ENCODE data around the gene OPCML. TPM values are rescaled to one million over a fixed set of nuclear protein-coding genes. Genes with fewer than 3 reads are reported as not detected.

OPCML gene
- total and polyA plus RNA-seq, 7 experiments from 2014 or later: not detected

- ATAC-seq: no peak
- no peak overlapping the region for H3K4me3 Mint-ChIP-seq
- H3K36me3 ChIP-seq (ENCODE audit: control insufficient read depth in 2 of 3, insufficient read depth in 3 of 3, low read length in 3 of 3): no peaks in the 10 kb centered on the region
- H3K9me3 ChIP-seq (ENCODE audit: control insufficient read depth in 2 of 3, low read length in 3 of 3): peaks cover 0 to 5% (median 0%) of the 10 kb centered on the region in 3 experiments
- H3K27ac Mint-ChIP-seq: no peak overlapping the region
- DNase-seq: no peak
- intact Hi-C loops (cut with micrococcal nuclease): loop anchor here in 1 of 2 donors (1.0 kb wide), 1 partner anchor 757 kb away; no protein-coding TSS in a partner anchor
- no peaks in the 10 kb centered on the region for H3K27me3 ChIP-seq (ENCODE audit: control insufficient read depth in 2 of 2, insufficient read depth in 2 of 2, low read length in 2 of 2)
- no peak overlapping the region for H3K27ac ChIP-seq (ENCODE audit: low read depth, low read length)
- ChIA-PET POLR2A (no interaction called here), CTCF (no interaction called here)
- peaks cover 0 to 4% (median 0%) of the 10 kb centered on the region in 5 donors for H3K36me3 Mint-ChIP-seq
- peaks cover 0 to 6% (median 0%) of the 10 kb centered on the region in 11 donors for H3K9me3 Mint-ChIP-seq
- peaks cover 6 to 32% (median 13%) of the 10 kb centered on the region in 5 donors for H3K27me3 Mint-ChIP-seq
- H3K4me1 Mint-ChIP-seq: no peaks in the 10 kb centered on the region
- H3K4me3 ChIP-seq (ENCODE audit: low read length): no peak overlapping the region
- no peaks in the 10 kb centered on the region for H3K4me1 ChIP-seq (ENCODE audit: control insufficient read depth in 2 of 2, insufficient read depth in 2 of 2, low read length in 2 of 2)
Measured at GRCh38 chr11:133078012-133078411, 454.3 kb downstream of the OPCML start.

DNA sequence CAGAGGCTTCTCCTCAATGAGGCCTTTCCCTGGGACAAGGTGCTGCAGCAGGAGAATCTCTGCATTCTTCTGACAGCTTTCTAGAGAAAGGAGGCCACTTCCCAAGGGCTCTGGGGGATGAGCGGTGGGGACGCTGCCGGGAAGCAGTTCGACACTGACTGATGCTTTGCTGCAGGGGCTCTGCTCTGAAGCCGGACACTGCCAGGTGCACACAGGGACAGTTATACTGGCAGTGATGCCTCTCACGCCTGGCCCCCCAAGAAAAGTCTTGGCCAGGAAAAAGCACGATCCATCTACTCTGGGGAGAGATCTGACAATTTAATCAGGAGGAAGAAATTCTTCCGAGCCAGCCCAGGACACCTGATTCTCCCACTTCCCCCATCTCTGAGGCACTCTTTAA lies 456.9 kb downstream of the OPCML start:
- CTCF ChIA-PET: no interaction called here
- Histone ChIP-seq H3K27me3 (ENCODE audit: control insufficient read depth in 2 of 2, insufficient read depth in 2 of 2, low read length in 2 of 2) (no peaks in the 10 kb centered on the region), H3K27ac (ENCODE audit: low read depth, low read length) (no peak overlapping the region), H3K4me3 (ENCODE audit: low read length) (no peak overlapping the region), H3K9me3 (ENCODE audit: control insufficient read depth in 2 of 3, low read length in 3 of 3) (no peaks in the 10 kb centered on the region), H3K4me1 (ENCODE audit: control insufficient read depth in 2 of 2, insufficient read depth in 2 of 2, low read length in 2 of 2) (no peaks in the 10 kb centered on the region), H3K36me3 (ENCODE audit: control insufficient read depth in 2 of 3, insufficient read depth in 3 of 3, low read length in 3 of 3) (no peaks in the 10 kb centered on the region)
- no peak for ATAC-seq
- DNase-seq: no peak
- intact Hi-C loops (cut with micrococcal nuclease): no loop called here
- Mint-ChIP-seq H3K4me3 (no peak overlapping the region), H3K36me3 (no peaks in the 10 kb centered on the region), H3K27ac (no peak overlapping the region), H3K27me3 (peaks cover 6 to 42% (median 16%) of the 10 kb centered on the region in 5 donors), H3K4me1 (no peaks in the 10 kb centered on the region), H3K9me3 (peaks cover 0 to 4% (median 0%) of the 10 kb centered on the region in 11 donors)
- POLR2A ChIA-PET: no interaction called here

GRCh38 chr11:133072858-133073582 lies 459.3 kb downstream of the OPCML start:
- H3K36me3 Mint-ChIP-seq: no peaks in the 10 kb centered on the region
- H3K9me3 ChIP-seq (ENCODE audit: control insufficient read depth in 2 of 3, low read length in 3 of 3): no peaks in the 10 kb centered on the region
- no peaks in the 10 kb centered on the region for H3K27me3 ChIP-seq (ENCODE audit: control insufficient read depth in 2 of 2, insufficient read depth in 2 of 2, low read length in 2 of 2)
- no peaks in the 10 kb centered on the region for H3K4me1 Mint-ChIP-seq
- H3K27me3 Mint-ChIP-seq: peaks cover 0 to 25% (median 12%) of the 10 kb centered on the region in 5 donors
- CTCF ChIA-PET: no interaction called here
- no peak overlapping the region for H3K4me3 ChIP-seq (ENCODE audit: low read length)
- H3K36me3 ChIP-seq (ENCODE audit: control insufficient read depth in 2 of 3, insufficient read depth in 3 of 3, low read length in 3 of 3): no peaks in the 10 kb centered on the region
- H3K27ac Mint-ChIP-seq: no peak overlapping the region
- peaks cover 0 to 3% (median 0%) of the 10 kb centered on the region in 11 donors for H3K9me3 Mint-ChIP-seq
- POLR2A ChIA-PET: no interaction called here
- ATAC-seq: peak; percentile 22
- intact Hi-C loops (cut with micrococcal nuclease): no loop called here
- no peak overlapping the region for H3K27ac ChIP-seq (ENCODE audit: low read depth, low read length)
- no peak for DNase-seq
- H3K4me3 Mint-ChIP-seq: no peak overlapping the region
- H3K4me1 ChIP-seq (ENCODE audit: control insufficient read depth in 2 of 2, insufficient read depth in 2 of 2, low read length in 2 of 2): no peaks in the 10 kb centered on the region

GRCh38 chr11:133072378-133072777 lies 459.9 kb downstream of the OPCML start:
- intact Hi-C loops (cut with micrococcal nuclease): no loop called here
- H3K27me3 Mint-ChIP-seq: peaks cover 0 to 24% (median 7%) of the 10 kb centered on the region in 5 donors

DNA sequence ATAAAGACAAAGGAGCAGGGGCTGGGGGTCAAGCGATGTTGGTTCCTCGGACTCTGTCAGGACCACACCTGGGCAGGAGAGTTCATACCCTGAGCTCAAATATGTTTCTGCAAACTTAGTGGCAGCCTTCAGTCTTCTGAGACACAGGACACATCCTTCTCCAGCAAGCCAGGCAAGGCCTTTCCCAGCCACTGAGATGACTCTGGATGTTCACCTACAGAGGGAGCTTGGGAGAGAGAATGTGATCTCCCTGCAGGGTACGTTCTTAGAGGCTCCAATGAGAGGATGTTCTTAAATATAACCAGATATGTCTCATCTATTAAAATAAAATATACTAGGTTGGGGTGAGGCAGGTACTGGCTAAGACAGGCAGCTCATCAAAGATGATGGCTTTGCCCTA lies 461.5 kb downstream of the OPCML start:
- Histone ChIP-seq H3K4me1 (ENCODE audit: control insufficient read depth in 2 of 2, insufficient read depth in 2 of 2, low read length in 2 of 2) (no peaks in the 10 kb centered on the region), H3K4me3 (ENCODE audit: low read length) (no peak overlapping the region), H3K27ac (ENCODE audit: low read depth, low read length) (no peak overlapping the region), H3K36me3 (ENCODE audit: control insufficient read depth in 2 of 3, insufficient read depth in 3 of 3, low read length in 3 of 3) (no peaks in the 10 kb centered on the region), H3K9me3 (ENCODE audit: control insufficient read depth in 2 of 3, low read length in 3 of 3) (no peaks in the 10 kb centered on the region), H3K27me3 (ENCODE audit: control insufficient read depth in 2 of 2, insufficient read depth in 2 of 2, low read length in 2 of 2) (no peaks in the 10 kb centered on the region)
- H3K4me1 Mint-ChIP-seq: no peaks in the 10 kb centered on the region
- CTCF ChIA-PET: no interaction called here
- no peak for DNase-seq
- POLR2A ChIA-PET: no interaction called here
- ATAC-seq: no peak
- peaks cover 0 to 3% (median 0%) of the 10 kb centered on the region in 11 donors for H3K9me3 Mint-ChIP-seq
- H3K27me3 Mint-ChIP-seq: peaks cover 5 to 37% (median 7%) of the 10 kb centered on the region in 5 donors
- H3K4me3 Mint-ChIP-seq: no peak overlapping the region
- no peak overlapping the region for H3K27ac Mint-ChIP-seq
- intact Hi-C loops (cut with micrococcal nuclease): no loop called here
- H3K36me3 Mint-ChIP-seq: peaks cover 0 to 5% (median 0%) of the 10 kb centered on the region in 5 donors

More at GRCh38 chr11:133072378-133072777, 459.9 kb downstream of the OPCML start:
- no peaks in the 10 kb centered on the region for H3K9me3 ChIP-seq (ENCODE audit: control insufficient read depth in 2 of 3, low read length in 3 of 3)
- Mint-ChIP-seq H3K4me3 (no peak overlapping the region), H3K36me3 (no peaks in the 10 kb centered on the region), H3K27ac (no peak overlapping the region), H3K9me3 (peaks cover 0 to 3% (median 0%) of the 10 kb centered on the region in 11 donors), H3K4me1 (no peaks in the 10 kb centered on the region)
- no peak for ATAC-seq
- CTCF ChIA-PET: no interaction called here
- DNase-seq: no peak
- no peak overlapping the region for H3K27ac ChIP-seq (ENCODE audit: low read depth, low read length)
- H3K4me3 ChIP-seq (ENCODE audit: low read length): no peak overlapping the region
- H3K4me1 ChIP-seq (ENCODE audit: control insufficient read depth in 2 of 2, insufficient read depth in 2 of 2, low read length in 2 of 2): no peaks in the 10 kb centered on the region
- no peaks in the 10 kb centered on the region for H3K36me3 ChIP-seq (ENCODE audit: control insufficient read depth in 2 of 3, insufficient read depth in 3 of 3, low read length in 3 of 3)
- H3K27me3 ChIP-seq (ENCODE audit: control insufficient read depth in 2 of 2, insufficient read depth in 2 of 2, low read length in 2 of 2): no peaks in the 10 kb centered on the region
- POLR2A ChIA-PET: no interaction called here

- H3K4me3 ChIP-seq (ENCODE audit: low read length): no peak overlapping the region
- Mint-ChIP-seq H3K4me3 (no peak overlapping the region), H3K27ac (no peak overlapping the region), H3K4me1 (no peaks in the 10 kb centered on the region), H3K9me3 (peaks cover 0 to 4% (median 0%) of the 10 kb centered on the region in 11 donors), H3K27me3 (peaks cover 10 to 40% (median 12%) of the 10 kb centered on the region in 5 donors), H3K36me3 (peaks cover 0 to 6% (median 0%) of the 10 kb centered on the region in 5 donors)
- POLR2A ChIA-PET: no interaction called here
- DNase-seq (no peak), ATAC-seq (no peak)
- no peaks in the 10 kb centered on the region for H3K9me3 ChIP-seq (ENCODE audit: control insufficient read depth in 2 of 3, low read length in 3 of 3)
- no peaks in the 10 kb centered on the region for H3K36me3 ChIP-seq (ENCODE audit: control insufficient read depth in 2 of 3, insufficient read depth in 3 of 3, low read length in 3 of 3)
- CTCF ChIA-PET: no interaction called here
- no peaks in the 10 kb centered on the region for H3K27me3 ChIP-seq (ENCODE audit: control insufficient read depth in 2 of 2, insufficient read depth in 2 of 2, low read length in 2 of 2)
- no peaks in the 10 kb centered on the region for H3K4me1 ChIP-seq (ENCODE audit: control insufficient read depth in 2 of 2, insufficient read depth in 2 of 2, low read length in 2 of 2)
- H3K27ac ChIP-seq (ENCODE audit: low read depth, low read length): no peak overlapping the region
- intact Hi-C loops (cut with micrococcal nuclease): no loop called here
Measured at GRCh38 chr11:133070021-133070713, 462.1 kb downstream of the OPCML start.

All from naive thymus-derived CD4-positive, alpha-beta T cell (primary cell).